HepG2 (cell line): ENCODE measurements around the gene LAMA5. TPM values are rescaled to one million over a fixed set of nuclear protein-coding genes. Genes with fewer than 3 reads are reported as not detected.

Source experiments
- AHR ChIP-seq: IDR thresholded peaks from 2 replicates; pipeline ENCODE4 v1.6.1; 2018; ENCODE audit warnings: missing genetic modification reagents, missing compliant biosample characterization
- DMAP1 ChIP-seq: IDR thresholded peaks from 2 replicates; pipeline ENCODE4 v1.6.1; 2016
- HDAC1 ChIP-seq: sonication (generic); formaldehyde crosslinking; IDR thresholded peaks from 2 replicates; pipeline ENCODE4 v1.5.1; 2020; ENCODE audit warnings: mild to moderate bottlenecking, missing genetic modification reagents
- HES4 ChIP-seq: sonication (generic); formaldehyde crosslinking; IDR thresholded peaks from 2 replicates; pipeline ENCODE4 v1.9.0; 2021; ENCODE audit warnings: mild to moderate bottlenecking, missing genetic modification reagents, borderline replicate concordance
- JUNB ChIP-seq: sonication (generic); formaldehyde crosslinking; IDR thresholded peaks from 2 replicates; pipeline ENCODE4 v1.8.0; 2022; ENCODE audit warnings: missing genetic modification reagents, mild to moderate bottlenecking, borderline replicate concordance
- KAT8 ChIP-seq: IDR thresholded peaks from 2 replicates; pipeline ENCODE4 v1.6.1; 2016; ENCODE audit warnings: missing genetic modification reagents, missing compliant biosample characterization
- SETDB1 ChIP-seq: sonication (generic); formaldehyde crosslinking; IDR thresholded peaks from 2 replicates; pipeline ENCODE4 v1.5.1; 2020; ENCODE audit warnings: missing genetic modification reagents, mild to moderate bottlenecking, borderline replicate concordance
- SP140L ChIP-seq: sonication (generic); formaldehyde crosslinking; IDR thresholded peaks from 2 replicates; pipeline ENCODE4 v1.4.0; 2020; ENCODE audit warnings: missing genetic modification reagents, borderline replicate concordance
- TEAD3 ChIP-seq: optimal IDR thresholded peaks from 2 replicates; pipeline ENCODE3; 2016; ENCODE audit warnings: borderline replicate concordance
- TMF1 ChIP-seq: sonication (generic); formaldehyde crosslinking; IDR thresholded peaks from 2 replicates; pipeline ENCODE4 v1.8.1; 2022; ENCODE audit warnings: low read depth, missing genetic modification reagents
- ZC3H13 ChIP-seq: sonication (generic); formaldehyde crosslinking; IDR thresholded peaks from 2 replicates; pipeline ENCODE4 v1.8.1; 2023; ENCODE audit warnings: mild to moderate bottlenecking, missing genetic modification reagents, moderate library complexity
- ZC3H4 ChIP-seq: sonication (generic); formaldehyde crosslinking; IDR thresholded peaks from 2 replicates; pipeline ENCODE4 v1.4.0; 2020; ENCODE audit warnings: missing genetic modification reagents, borderline replicate concordance
- ZKSCAN1 ChIP-seq: fragments of 150-350 bp; IDR thresholded peaks from 2 replicates; pipeline ENCODE4 v1.6.1; 2014; ENCODE audit warnings: low read length
- ZSCAN21 ChIP-seq: sonication (generic); formaldehyde crosslinking; IDR thresholded peaks from 2 replicates; pipeline ENCODE4 v1.8.0; 2022; ENCODE audit warnings: mild to moderate bottlenecking, missing genetic modification reagents, moderate library complexity, borderline replicate concordance
- polyA plus RNA-seq, 8 experiments: library from polyadenylated mRNA; depleted of rRNA in 3 of 8; stranded (reverse) in 7 of 8; unstranded in 1 of 8; fragments of >200 nt; fragmentation: Illumina TruSeq in 4 of 8; extraction: Trizol in 4 of 8; gene quantifications; 2 replicates each; pipeline versions ENCODE4 v1.2.1 to v1.2.3, GENCODE V29; 2011 to 2016; ENCODE audit warnings: low read depth in 4 of 8, missing spikeins in 1 of 8, mixed read lengths in 1 of 8; ENCODE audit not compliant: insufficient read depth in 1 of 8
- total RNA-seq, 5 experiments: library from RNA; depleted of rRNA; stranded (reverse); fragments of >200 nt; fragmentation: Illumina TruSeq; extraction: Trizol; gene quantifications; 2 replicates each; pipeline ENCODE4 v1.2.3, GENCODE V29; 2016; ENCODE audit warnings: low read depth in 1 of 5
- TF ChIP-seq, protein P1 (sequence below): sonication (generic); formaldehyde crosslinking; IDR thresholded peaks from 2 replicates; pipeline ENCODE4 v1.4.0; 2020; ENCODE audit warnings: mild to moderate bottlenecking, missing genetic modification reagents
- TF ChIP-seq, protein P2 (sequence below): sonication (generic); formaldehyde crosslinking; IDR thresholded peaks from 2 replicates; pipeline ENCODE4 v1.4.0; 2020; ENCODE audit warnings: missing genetic modification reagents
- TF ChIP-seq, protein P3 (sequence below): sonication (generic); formaldehyde crosslinking; IDR thresholded peaks from one replicate; pipeline ENCODE4 v1.5.1; 2020; ENCODE audit warnings: mild to moderate bottlenecking, missing genetic modification reagents; ENCODE audit errors: not compliant biosample characterization

Gene LAMA5
- total and polyA plus RNA-seq, 2 of the 13 experiments (the other 11 are each of a cell fraction or from before 2014, with no cell fraction given): 21.0 to 44.7 TPM

DNA sequence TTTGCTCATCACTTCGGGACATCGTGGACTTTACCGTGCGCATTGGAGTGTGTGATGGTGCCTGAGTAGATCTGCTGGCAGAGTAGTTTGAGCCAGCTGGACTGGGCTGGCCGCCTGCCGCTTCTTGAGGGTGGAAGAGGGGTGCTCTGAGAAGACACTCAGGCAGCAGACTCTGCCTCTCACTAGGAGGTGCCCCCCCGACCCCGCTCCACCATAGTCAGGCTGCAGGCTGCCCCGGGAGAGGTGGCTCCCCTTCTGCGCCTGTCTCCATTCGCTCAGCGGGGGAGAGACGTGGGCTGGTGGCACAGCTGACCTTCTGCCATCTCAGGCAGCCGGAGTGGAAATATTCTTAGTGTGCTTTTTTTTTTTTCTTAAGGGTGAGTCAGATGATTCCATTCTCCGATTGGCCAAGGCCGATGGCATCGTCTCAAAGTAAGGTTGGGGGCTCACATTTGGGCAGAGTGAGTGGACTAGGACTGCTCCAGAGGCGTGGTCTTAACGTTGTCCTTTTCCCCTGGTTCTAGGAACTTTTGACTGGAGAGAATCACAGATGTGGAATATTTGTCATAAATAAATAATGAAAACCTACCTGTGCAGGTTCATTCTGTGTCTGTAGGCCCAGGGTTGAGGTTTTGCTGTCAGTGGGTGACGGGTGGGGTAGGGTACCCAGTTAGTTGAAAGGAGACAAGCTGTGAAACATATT, 21.0 kb upstream of the LAMA5 start (continued):
- TF ChIP-seq, protein P1, sequence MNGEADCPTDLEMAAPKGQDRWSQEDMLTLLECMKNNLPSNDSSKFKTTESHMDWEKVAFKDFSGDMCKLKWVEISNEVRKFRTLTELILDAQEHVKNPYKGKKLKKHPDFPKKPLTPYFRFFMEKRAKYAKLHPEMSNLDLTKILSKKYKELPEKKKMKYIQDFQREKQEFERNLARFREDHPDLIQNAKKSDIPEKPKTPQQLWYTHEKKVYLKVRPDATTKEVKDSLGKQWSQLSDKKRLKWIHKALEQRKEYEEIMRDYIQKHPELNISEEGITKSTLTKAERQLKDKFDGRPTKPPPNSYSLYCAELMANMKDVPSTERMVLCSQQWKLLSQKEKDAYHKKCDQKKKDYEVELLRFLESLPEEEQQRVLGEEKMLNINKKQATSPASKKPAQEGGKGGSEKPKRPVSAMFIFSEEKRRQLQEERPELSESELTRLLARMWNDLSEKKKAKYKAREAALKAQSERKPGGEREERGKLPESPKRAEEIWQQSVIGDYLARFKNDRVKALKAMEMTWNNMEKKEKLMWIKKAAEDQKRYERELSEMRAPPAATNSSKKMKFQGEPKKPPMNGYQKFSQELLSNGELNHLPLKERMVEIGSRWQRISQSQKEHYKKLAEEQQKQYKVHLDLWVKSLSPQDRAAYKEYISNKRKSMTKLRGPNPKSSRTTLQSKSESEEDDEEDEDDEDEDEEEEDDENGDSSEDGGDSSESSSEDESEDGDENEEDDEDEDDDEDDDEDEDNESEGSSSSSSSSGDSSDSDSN (CRISPR knock-in tag): no peak
- TF ChIP-seq KAT8 (CRISPR knock-in tag) (no peak), SP140L (CRISPR knock-in tag) (no peak), HDAC1 (CRISPR knock-in tag) (no peak), ZC3H13 (CRISPR knock-in tag) (0 out of 2 replicates have a peak, but pooled peaks have one; percentile 12), AHR (CRISPR knock-in tag) (peak; percentile 66; the same call in 1 of the 2 replicates), ZC3H4 (CRISPR knock-in tag) (no peak), DMAP1 (CRISPR knock-in tag) (no peak), JUNB (CRISPR knock-in tag) (no peak), HES4 (peak; percentile 35; the same call in 1 of the 2 replicates), SETDB1 (CRISPR knock-in tag) (no peak), ZSCAN21 (CRISPR knock-in tag) (no peak), TMF1 (CRISPR knock-in tag) (no peak), ZKSCAN1 (no peak), TEAD3 (CRISPR knock-in tag) (peak; percentile 29)
- TF ChIP-seq, protein P2, sequence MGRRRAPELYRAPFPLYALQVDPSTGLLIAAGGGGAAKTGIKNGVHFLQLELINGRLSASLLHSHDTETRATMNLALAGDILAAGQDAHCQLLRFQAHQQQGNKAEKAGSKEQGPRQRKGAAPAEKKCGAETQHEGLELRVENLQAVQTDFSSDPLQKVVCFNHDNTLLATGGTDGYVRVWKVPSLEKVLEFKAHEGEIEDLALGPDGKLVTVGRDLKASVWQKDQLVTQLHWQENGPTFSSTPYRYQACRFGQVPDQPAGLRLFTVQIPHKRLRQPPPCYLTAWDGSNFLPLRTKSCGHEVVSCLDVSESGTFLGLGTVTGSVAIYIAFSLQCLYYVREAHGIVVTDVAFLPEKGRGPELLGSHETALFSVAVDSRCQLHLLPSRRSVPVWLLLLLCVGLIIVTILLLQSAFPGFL (CRISPR knock-in tag): no peak
- TF ChIP-seq, protein P3, sequence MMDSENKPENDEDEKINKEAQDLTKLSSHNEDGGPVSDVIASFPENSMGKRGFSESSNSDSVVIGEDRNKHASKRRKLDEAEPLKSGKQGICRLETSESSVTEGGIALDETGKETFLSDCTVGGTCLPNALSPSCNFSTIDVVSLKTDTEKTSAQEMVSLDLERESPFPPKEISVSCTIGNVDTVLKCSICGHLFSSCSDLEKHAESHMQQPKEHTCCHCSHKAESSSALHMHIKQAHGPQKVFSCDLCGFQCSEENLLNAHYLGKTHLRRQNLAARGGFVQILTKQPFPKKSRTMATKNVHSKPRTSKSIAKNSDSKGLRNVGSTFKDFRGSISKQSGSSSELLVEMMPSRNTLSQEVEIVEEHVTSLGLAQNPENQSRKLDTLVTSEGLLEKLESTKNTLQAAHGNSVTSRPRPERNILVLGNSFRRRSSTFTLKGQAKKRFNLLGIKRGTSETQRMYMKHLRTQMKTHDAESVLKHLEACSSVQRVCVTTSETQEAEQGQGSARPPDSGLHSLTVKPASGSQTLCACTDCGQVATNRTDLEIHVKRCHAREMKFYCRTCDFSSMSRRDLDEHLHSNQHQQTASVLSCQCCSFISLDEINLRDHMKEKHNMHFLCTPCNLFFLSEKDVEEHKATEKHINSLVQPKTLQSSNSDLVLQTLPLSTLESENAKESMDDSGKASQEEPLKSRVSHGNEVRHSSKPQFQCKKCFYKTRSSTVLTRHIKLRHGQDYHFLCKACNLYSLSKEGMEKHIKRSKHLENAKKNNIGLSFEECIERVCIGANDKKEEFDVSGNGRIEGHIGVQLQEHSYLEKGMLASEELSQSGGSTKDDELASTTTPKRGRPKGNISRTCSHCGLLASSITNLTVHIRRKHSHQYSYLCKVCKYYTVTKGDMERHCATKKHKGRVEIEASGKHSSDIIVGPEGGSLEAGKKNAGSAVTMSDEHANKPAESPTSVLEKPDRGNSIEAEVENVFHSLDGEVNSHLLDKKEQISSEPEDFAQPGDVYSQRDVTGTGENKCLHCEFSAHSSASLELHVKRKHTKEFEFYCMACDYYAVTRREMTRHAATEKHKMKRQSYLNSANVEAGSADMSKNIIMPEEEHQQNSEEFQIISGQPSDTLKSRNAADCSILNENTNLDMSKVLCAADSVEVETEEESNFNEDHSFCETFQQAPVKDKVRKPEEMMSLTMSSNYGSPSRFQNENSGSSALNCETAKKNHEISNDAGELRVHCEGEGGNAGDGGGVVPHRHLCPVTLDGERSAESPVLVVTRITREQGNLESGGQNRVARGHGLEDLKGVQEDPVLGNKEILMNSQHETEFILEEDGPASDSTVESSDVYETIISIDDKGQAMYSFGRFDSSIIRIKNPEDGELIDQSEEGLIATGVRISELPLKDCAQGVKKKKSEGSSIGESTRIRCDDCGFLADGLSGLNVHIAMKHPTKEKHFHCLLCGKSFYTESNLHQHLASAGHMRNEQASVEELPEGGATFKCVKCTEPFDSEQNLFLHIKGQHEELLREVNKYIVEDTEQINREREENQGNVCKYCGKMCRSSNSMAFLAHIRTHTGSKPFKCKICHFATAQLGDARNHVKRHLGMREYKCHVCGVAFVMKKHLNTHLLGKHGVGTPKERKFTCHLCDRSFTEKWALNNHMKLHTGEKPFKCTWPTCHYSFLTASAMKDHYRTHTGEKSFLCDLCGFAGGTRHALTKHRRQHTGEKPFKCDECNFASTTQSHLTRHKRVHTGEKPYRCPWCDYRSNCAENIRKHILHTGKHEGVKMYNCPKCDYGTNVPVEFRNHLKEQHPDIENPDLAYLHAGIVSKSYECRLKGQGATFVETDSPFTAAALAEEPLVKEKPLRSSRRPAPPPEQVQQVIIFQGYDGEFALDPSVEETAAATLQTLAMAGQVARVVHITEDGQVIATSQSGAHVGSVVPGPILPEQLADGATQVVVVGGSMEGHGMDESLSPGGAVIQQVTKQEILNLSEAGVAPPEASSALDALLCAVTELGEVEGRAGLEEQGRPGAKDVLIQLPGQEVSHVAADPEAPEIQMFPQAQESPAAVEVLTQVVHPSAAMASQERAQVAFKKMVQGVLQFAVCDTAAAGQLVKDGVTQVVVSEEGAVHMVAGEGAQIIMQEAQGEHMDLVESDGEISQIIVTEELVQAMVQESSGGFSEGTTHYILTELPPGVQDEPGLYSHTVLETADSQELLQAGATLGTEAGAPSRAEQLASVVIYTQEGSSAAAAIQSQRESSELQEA (CRISPR knock-in tag): peak; percentile 0
